SK-N-MC (cell line): ENCODE measurements around the gene LRPAP1.

Source experiments
- EZH2 ChIP-seq: fragments of 200-600 bp; sonication (generic); IDR thresholded peaks from one replicate; pipeline ENCODE4 v1.6.1; 2017; ENCODE audit warnings: antibody characterized with exemption
- POLR2AphosphoS5 ChIP-seq: IDR thresholded peaks from 2 replicates; pipeline ENCODE4 v1.6.1; 2012; ENCODE audit warnings: mild to moderate bottlenecking, low read depth, low read length, borderline replicate concordance

DNA sequence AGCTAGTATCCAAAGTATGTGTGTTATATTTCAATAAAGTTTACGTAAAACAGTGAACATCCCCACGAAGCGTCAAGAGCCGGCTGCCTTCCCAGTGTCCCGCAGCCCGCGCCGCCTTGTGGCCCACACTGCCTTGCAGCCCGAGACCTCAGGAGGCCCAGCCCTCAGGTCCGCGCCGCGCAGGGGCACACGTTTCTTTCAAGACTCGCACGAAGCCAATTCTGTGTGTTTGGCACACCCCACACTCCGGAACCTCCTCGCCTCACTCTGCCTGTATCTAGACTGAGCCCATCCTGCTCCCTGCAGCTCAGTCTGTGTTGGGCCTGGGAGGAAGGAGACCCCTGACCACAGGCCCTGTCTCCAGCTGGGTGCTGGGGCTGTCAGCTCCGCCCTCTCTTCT is 5.8 kb downstream of the LRPAP1 start:
- no peak for TF ChIP-seq EZH2
- no peak for TF ChIP-seq POLR2AphosphoS5
